Activated T-helper 1 cell treated with anti-CD3 and anti-CD28 coated beads, Interleukin-2, amount 50 U/mL, for 16 hours (primary cell): ENCODE results near the gene TESK2.

ENCODE experiments used
- DNase-seq, 2 donors: peaks; one replicate each; pipeline ENCODE4 v3.0.0-alpha.2; 2020; ENCODE audit warnings: low read depth in 1 of 2, low spot score in 1 of 2

The TESK2 gene

GRCh38 chr1:45306319-45306718 lies 184.6 kb downstream of the TESK2 start:
- no peak for DNase-seq

- DNase-seq = no peak
These were observed 185.7 kb downstream of the TESK2 start for GRCh38 chr1:45305231-45305630.

GRCh38 chr1:45304311-45305081 lies 186.5 kb downstream of the TESK2 start:
- DNase-seq = no peak

- peak; percentile 97 to 98 for DNase-seq
These were observed 187.2 kb downstream of the TESK2 start for GRCh38 chr1:45303520-45304310.

GRCh38 chr1:45302505-45303150 lies 188.3 kb downstream of the TESK2 start:
- DNase-seq = no peak

GRCh38 chr1:45300669-45300997 lies 190.3 kb downstream of the TESK2 start:
- no peak for DNase-seq

- DNase-seq = no peak
These were observed 190.8 kb downstream of the TESK2 start for GRCh38 chr1:45299981-45300668.

- no peak for DNase-seq
These were observed 191.7 kb downstream of the TESK2 start for GRCh38 chr1:45299296-45299695.

GRCh38 chr1:45297666-45298356 lies 193.2 kb downstream of the TESK2 start:
- no peak for DNase-seq
